ENCODE measurements around the gene DDX1.

Gene DDX1

DNA sequence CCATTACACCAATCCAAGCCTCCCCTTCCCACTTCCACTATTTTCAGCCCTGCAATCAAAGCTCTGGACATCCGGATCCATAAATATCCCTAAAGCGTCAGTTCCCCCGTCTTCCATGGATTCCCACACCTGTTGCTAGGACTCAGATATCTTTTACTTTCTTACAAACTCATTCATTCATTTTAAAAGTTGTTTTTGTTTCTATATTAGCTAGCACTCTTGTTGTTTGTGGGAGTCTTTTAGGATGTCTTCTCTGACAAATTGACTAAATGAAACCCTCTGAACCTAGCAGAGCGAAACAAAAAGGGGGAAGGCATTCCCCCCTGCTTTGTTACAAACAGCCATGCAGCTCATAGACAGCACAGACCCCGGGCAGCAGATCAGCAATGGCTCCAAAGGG, 21.6 kb upstream of the DDX1 start:
- no peak for DNase-seq
- no peak for TF ChIP-seq GATA1 (IDR thresholded peaks at IDR 0.05; ENCODE audit: low read depth, low read length)
- no peak for TF ChIP-seq POLR2A (IDR thresholded peaks at IDR 0.05; ENCODE audit: low read length)

DNA sequence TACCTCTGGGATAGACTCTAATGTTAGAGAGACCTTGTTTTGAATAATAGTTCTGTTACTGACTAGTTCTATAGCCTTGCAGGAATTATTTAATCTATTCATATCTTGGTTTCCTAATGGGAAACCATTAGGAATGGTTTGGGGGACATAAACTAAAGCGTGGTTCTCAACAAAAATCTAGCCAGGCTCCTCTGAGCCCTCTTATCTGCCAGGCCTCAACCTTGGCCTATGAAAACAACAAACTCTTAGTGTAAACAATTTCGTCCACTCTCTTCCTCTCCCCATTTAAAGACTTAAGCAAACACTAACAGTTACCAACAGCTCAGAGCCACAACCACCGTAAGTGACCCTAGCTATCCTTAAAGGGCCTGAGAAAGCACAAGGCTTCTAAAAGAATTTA, 19.9 kb upstream of the DDX1 start:
- TF ChIP-seq GATA1 (IDR thresholded peaks at IDR 0.05; ENCODE audit: low read depth, low read length), result no peak
- TF ChIP-seq POLR2A (IDR thresholded peaks at IDR 0.05; ENCODE audit: low read length), result no peak
- DNase-seq, result no peak

DNA sequence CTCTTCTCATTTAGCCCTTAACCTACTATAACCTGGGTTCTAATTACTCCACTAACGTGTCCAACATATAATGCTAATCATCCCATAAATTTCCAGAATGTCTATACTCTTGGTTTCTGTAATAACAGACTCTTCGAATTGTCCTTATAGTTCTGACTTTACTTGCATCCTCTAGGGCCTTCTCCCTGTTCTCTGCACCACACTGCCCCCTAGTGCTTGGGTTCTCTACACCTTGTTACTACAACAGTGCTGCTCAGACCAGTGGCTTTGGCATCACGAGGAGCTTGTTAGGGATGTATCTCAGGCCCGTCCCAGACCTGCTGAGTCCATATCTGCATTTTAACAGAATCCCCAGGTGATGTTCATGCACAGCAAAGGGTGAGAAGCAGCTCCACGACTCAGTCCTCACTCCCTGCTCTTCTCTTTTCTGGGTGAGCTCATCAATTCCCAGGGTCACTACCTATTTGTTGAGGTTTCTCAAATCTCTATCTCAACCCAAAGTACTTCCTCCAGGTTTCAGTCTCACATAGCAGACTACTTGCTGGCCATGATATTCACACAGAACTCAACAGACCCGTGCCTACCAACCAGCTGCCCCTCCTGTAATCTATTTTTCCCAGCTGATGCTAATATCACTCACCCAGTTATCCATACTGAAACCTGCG, 14.5 kb upstream of the DDX1 start:
- peak; percentile 88 to 94 for DNase-seq
- TF ChIP-seq GATA1 (IDR thresholded peaks at IDR 0.05; ENCODE audit: low read depth, low read length) (no peak), POLR2A (IDR thresholded peaks at IDR 0.05; ENCODE audit: low read length) (no peak)

DNA sequence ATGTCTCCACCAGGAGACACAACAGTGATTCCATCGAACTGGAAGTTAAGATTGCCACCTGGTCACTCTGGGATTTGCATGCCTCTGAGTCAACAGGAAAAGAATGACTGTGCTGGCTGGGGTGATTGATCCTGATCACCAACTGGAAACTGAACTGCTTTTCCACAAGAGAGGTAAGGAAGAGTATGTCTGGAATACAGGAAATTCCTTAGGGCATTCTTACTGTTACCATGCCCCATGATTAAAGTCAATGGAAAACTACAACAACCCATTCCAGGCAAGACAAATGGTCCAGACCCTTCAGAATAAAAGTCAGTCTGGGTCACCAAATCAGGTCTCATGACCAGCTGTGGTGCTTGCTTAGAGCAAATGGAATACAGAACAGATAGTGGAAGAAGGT, 12.0 kb upstream of the DDX1 start:
- no peak for TF ChIP-seq POLR2A (IDR thresholded peaks at IDR 0.05; ENCODE audit: low read length)
- TF ChIP-seq GATA1 (IDR thresholded peaks at IDR 0.05; ENCODE audit: low read depth, low read length), result no peak

DNA sequence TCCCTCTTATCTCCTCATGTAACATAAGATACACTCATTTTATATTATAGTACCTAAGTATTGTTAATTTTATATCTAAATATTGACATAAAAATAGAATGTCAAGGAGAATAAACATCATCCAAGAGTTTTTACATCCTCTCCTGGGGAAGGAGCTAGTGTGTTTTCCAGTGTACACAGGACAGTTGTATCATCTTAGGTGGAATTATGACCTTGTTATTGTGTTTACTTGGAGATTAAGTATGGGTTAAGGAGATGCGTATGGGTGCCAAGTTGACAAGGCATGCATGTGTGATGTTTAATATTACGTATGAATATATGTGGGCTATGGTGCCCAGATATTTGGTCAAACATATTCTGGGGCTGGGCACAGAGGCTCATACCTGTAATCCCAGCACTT, 11.2 kb upstream of the DDX1 start:
- no peak for DNase-seq
- TF ChIP-seq GATA1 (IDR thresholded peaks at IDR 0.05; ENCODE audit: low read depth, low read length) (no peak), POLR2A (IDR thresholded peaks at IDR 0.05; ENCODE audit: low read length) (no peak)

More for the DNA sequence above, 12.0 kb upstream of the DDX1 start:
- no peak for DNase-seq

DNA sequence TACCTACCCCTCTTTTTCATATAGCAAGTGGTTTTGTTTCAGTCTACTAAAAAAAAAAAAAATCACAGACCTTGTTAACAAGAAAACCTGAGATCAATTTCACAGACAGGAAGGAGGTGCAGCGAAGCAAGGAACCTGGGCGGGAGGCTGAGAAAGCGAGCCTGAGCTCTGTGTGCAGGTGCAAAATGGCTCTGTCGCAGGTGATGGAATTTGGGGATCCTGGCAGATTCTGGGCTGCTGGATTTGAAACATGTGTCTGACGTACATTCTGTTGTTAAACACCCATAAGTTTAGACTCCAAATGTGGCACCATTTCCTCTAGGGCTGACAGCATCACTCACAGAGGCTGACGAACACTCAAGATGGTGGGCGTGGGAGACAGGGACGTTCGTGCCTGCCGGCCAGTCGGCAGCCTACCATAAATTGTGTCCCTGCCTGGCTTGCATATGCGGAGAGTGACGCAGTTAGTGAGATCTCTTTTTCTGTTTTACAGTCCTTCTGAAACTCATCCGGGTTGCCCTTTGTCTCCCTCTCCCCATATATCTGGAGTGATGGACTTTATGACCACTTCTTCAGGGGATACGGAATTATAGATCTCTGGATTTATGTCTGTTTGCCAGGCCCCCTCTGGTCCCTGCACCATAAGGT, 8.8 kb upstream of the DDX1 start:
- TF ChIP-seq GATA1 (IDR thresholded peaks at IDR 0.05; ENCODE audit: low read depth, low read length) (no peak), POLR2A (IDR thresholded peaks at IDR 0.05; ENCODE audit: low read length) (no peak)
- DNase-seq, result no peak

DNA sequence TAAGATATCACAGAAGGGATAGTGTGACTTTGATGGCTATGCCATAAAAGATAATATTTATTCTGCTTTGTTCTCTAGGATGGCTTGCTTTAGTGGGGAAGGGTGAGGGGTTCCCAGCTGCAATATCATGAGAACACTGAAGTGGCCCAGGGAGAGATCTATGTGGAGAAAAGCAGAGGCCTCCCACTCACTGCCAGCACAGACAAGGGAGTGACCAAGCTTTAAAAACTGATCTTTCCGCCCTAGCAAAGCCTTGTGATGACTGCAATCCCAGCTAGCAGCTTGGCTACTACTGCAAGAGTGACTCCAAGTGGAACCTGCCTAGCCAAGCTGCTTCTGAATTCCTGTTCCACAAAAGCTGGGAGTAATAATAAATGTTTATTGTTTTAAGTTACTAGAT, 7.8 kb upstream of the DDX1 start:
- TF ChIP-seq POLR2A (IDR thresholded peaks at IDR 0.05; ENCODE audit: low read length), result no peak
- no peak for TF ChIP-seq GATA1 (IDR thresholded peaks at IDR 0.05; ENCODE audit: low read depth, low read length)

DNA sequence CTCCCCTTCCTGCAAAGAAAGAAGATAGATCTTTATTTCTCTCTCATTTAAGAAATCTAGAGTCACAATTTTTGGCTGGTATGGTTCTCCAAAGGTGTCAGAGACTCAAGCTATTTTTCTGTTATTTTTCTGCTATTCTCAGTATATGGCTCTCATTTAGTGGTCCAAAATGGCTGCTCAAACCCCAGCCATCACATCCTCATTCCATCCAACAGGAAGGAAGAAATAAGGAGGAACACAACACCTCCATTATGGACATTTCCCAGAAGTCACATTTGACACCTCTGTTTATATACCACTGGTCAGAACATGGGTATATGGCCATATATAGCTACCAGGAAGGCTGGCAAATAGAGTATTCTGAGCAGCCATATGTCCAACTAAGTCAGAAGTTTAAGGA, 7.4 kb upstream of the DDX1 start:
- no peak for TF ChIP-seq GATA1 (IDR thresholded peaks at IDR 0.05; ENCODE audit: low read depth, low read length)
- TF ChIP-seq POLR2A (IDR thresholded peaks at IDR 0.05; ENCODE audit: low read length), result no peak

More for the DNA sequence above, 7.8 kb upstream of the DDX1 start:
- DNase-seq, result no peak

DNA sequence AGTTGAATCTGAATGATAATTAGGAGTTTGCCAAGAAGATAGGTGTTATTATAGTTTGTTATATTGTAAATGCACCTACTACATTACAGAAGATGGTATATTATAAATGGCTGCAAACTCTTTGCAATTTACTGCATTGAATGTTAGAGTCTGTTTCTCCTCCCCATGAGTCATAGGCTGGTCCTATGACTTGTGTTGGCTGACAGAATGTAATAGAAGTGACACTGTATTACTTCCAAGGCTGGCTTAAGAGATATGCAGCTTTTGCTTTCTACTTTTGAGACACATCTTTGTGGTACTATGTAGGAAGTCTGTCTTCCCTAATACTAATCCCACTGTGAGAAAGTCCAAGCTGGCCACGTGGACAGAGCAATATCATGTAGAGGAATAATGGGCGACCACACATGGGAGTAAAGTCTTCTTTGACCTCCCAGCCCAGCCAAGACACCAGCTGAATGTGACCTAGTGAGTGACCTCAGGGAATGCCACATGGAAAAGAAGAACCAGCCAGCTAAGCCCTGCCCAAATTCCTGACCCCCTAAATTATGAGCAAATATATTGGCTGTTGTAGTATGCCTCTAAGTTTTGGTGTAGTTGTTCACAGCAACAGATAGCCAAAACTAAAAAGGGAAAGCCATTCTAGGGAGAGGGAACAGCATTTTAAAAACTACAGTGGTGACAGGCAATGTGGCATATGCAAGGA, 6.8 kb upstream of the DDX1 start:
- TF ChIP-seq GATA1 (IDR thresholded peaks at IDR 0.05; ENCODE audit: low read depth, low read length), result no peak
- TF ChIP-seq POLR2A (IDR thresholded peaks at IDR 0.05; ENCODE audit: low read length), result no peak
- DNase-seq, result peak in 1 of 2 experiments; percentile 31

More for the DNA sequence above, 7.4 kb upstream of the DDX1 start:
- DNase-seq, result no peak

DNA sequence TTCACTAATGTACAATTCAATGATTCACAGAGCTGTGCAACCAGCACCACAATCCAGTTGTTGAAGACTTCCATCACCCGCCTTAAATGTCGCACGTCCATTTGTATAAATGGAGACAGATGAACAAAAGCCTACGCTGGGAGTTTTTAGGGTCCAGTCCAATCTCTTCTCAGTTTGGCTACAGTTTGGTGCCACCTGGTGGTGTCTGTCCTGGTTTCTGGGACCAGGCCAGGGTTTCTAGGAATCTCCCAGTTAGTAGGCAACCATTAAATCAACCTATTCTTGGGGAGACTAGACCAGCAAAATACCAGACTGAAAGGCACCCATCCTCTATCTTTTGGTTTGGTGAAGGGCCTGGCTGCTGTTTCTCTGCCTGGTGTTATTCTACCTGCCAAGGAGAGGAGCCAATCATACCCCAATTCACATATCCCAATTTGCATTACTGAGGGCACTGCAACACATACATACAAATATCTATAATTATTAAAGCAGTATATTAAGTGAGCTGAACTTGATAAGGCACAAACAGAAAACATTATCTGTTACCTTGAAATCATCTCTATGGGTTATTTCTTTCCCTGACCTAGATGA, 3.2 kb upstream of the DDX1 start:
- DNase-seq, result peak; percentile 75 to 84
- TF ChIP-seq POLR2A (IDR thresholded peaks at IDR 0.05; ENCODE audit: low read length), result no peak
- no peak for TF ChIP-seq GATA1 (IDR thresholded peaks at IDR 0.05; ENCODE audit: low read depth, low read length)

DNA sequence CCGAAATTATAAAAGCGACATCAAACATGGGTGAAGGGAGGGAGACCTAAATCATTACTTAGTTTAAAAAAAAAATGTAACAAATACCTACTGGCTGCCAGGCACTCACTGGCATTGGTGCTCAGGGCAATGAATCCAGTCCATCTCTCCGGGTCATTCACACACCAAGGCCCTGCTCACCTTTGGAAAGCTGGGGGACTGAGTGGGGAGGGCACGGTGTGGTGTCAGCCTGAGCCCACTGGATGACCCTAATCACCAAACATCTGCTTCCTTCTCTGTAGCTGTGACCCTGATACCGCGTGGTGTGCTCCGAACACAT, 336 bp upstream of the DDX1 start:
- no peak for DNase-seq
- TF ChIP-seq POLR2A (IDR thresholded peaks at IDR 0.05; ENCODE audit: low read length) (no peak), GATA1 (IDR thresholded peaks at IDR 0.05; ENCODE audit: low read depth, low read length) (no peak)

DNA sequence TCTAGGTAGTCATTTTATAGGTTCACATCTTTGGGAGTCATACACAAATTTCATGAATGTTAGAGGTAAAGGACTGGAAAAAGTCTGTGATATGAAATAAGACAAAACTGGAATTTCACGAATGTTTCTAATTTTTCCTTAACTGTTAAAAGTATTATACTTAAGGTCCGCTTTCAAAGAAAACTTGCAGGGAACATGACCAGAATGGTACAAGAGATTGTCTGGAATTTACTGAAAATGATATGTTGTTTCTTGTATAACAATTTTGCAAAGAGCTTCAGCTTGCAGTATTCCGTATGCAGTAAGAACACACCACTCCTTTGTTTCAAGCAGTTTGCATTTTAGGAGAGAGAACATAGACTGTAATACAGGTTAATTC, 1.6 kb downstream of the DDX1 start:
- TF ChIP-seq GATA1 (IDR thresholded peaks at IDR 0.05; ENCODE audit: low read depth, low read length) (no peak), POLR2A (IDR thresholded peaks at IDR 0.05; ENCODE audit: low read length) (no peak)
- DNase-seq, result no peak

DNA sequence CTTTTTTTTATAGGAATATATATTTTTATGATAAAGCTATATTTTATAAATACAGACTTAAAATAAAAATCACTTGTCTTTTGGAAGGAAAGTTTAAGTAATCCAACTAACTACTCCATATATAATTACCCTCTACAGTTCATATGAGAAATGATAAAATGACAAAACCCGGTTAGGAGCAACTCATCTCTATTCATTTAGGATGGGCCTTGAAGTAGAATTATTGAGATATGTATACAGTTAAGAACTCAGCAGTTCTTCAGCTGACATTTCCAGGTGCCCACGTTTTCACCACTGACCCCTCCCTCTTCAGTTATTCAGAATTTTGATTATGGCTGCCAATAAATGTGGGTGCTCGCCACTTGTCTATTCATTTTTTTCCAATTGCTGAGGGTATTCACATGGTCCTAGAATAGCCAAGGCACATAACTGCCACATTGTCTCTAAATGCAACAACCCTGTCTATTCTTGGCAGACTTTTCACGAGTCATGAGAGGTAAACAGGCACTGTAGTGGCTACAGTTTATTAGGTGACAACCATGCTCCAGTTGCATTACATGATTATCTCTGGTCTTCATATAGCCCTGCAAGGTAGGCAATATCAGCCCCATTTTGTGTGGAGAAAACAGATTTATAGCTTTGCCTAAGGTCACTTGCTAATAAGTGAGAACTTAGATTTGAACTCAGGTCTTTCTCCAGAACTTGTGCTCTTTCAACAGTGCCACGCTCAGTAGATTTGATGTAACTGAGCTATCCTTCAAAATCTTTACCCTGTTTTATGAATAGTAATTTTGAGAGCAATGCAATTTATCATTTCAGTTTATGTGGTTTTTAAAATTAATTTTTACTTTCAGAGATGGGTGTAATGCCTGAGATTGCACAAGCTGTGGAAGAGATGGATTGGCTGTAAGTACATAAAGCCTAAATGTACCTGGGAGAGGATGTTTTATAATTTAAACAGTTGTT, 2.9 kb downstream of the DDX1 start:
- DNase-seq, result peak; percentile 41 to 78
- TF ChIP-seq POLR2A (IDR thresholded peaks at IDR 0.05; ENCODE audit: low read length) (peak; percentile 13), GATA1 (IDR thresholded peaks at IDR 0.05; ENCODE audit: low read depth, low read length) (no peak)
